Body of pancreas (tissue), 4 donors: Measurements from ENCODE around the gene LEFTY1.

ENCODE experiments used
- POLR2A ChIP-seq, 3 donors: fragments of 450-650 bp; IDR thresholded peaks; one replicate each; pipeline ENCODE4 v1.6.1; 2016; ENCODE audit warnings: antibody characterized with exemption in 3 of 3, mild to moderate bottlenecking in 2 of 3
- TF ChIP-seq, protein P1 (sequence below), 7 experiments: fragments of 450-650 bp in 4 of 7; fragments of 200-600 bp in 3 of 7; sonication (generic) in 3 of 7; IDR thresholded peaks; one replicate each; pipeline ENCODE4 v1.5.1; 2016 to 2019; ENCODE audit warnings: antibody characterized with exemption in 7 of 7

DNA sequence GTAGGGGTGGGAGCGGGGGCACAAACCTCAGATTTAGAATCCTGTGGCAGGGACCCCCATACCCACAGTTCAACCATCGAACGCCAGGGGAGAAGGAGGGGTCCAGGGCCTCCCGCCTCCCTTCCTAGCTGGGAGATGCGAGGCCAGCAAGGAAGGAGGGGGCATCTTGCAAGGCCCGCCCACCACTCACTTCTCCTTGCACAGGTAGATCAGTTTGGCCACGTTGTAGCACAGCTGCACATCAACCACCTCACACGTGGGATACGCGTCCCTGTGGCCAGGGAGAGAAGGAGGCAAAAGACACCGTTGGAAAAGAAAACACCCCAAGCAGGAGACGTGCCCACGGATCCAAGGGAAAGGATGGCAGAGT lies 26.4 kb downstream of the LEFTY1 start:
- TF ChIP-seq, protein P1, sequence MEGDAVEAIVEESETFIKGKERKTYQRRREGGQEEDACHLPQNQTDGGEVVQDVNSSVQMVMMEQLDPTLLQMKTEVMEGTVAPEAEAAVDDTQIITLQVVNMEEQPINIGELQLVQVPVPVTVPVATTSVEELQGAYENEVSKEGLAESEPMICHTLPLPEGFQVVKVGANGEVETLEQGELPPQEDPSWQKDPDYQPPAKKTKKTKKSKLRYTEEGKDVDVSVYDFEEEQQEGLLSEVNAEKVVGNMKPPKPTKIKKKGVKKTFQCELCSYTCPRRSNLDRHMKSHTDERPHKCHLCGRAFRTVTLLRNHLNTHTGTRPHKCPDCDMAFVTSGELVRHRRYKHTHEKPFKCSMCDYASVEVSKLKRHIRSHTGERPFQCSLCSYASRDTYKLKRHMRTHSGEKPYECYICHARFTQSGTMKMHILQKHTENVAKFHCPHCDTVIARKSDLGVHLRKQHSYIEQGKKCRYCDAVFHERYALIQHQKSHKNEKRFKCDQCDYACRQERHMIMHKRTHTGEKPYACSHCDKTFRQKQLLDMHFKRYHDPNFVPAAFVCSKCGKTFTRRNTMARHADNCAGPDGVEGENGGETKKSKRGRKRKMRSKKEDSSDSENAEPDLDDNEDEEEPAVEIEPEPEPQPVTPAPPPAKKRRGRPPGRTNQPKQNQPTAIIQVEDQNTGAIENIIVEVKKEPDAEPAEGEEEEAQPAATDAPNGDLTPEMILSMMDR (IDR thresholded peaks at IDR 0.05), result no peak
- no peak for TF ChIP-seq POLR2A (IDR thresholded peaks at IDR 0.05)
